Effector CD4-positive, alpha-beta T cell (primary cell): ENCODE results near the gene KIAA1671.

ENCODE experiments used
- DNase-seq: peaks from one replicate; pipeline ENCODE4 v3.0.0-alpha.2; 2020

KIAA1671 gene

DNA sequence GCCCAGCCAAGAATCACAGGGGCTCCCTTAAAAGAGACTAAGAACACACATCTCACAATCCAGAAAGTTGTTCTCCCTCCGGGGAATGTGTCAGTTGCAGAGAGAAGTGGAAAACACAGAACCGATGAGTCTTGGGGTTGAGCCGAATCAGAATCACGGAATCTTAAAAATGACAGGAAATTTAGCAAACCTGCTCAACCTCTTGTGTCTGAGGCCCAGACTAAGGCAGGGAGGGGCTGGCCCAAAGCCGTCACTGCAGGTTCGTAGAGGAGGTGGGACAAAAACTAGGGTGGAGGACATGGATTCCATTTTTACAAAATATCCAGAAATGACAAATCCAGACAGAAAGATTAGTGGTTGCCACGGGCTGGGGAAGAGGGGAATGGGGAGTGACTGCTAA, 63.8 kb downstream of the KIAA1671 start:
- DNase-seq = no peak

DNA sequence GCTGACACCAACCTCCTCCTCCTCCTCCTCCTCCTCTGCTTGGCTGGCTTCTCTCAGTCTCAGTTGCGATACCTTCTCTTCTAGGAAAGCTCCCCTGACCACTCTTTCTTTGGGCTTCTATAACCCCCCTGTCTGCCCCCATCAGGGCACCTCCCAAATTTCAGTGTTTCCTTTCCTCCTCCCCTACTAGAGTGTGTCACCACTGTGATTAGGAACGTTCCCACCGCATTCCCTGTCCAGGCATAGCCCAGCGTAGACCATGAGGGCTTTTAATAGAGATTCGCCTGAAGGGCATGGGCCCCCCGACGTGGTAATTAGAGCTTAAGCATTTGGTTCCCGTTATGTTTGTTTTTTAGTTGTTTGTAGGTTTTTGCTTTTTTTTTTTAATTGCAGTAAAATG, 65.5 kb downstream of the KIAA1671 start:
- no peak for DNase-seq

DNA sequence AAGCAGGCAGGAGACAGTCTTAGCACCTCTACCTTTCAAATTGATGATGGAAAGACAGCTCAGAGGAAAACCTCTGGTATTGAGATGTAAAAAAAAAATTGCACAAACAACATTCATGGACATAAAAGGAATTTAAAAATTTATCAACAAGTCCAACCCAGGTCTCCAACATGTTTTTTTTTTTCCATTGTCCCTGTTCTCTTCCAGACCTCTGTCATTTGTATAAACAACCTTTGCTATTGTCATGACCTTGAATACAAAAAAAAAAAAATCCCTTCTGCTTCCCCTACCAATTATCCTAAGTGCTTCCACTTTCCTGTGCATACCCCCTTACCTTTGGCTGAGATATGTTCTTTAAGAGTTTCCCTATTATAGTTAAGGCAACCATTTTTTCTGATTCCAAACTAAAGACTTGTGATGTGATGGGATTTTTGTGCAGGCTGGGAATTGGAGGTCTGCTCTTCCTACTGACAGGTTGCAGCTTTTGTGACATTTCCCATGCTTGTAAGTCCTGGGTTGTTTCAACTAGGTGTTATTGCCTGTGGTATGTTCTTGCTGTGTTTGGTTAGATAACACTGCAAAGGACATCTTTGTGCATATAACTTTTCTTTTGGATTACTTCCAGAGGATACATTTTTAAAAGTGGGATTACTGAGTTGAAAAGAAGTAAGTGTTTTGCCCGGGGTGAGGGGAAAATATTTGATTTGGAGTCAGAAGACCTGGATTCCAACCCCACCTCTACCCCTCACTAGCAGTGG, 67.1 kb downstream of the KIAA1671 start:
- DNase-seq = no peak

DNA sequence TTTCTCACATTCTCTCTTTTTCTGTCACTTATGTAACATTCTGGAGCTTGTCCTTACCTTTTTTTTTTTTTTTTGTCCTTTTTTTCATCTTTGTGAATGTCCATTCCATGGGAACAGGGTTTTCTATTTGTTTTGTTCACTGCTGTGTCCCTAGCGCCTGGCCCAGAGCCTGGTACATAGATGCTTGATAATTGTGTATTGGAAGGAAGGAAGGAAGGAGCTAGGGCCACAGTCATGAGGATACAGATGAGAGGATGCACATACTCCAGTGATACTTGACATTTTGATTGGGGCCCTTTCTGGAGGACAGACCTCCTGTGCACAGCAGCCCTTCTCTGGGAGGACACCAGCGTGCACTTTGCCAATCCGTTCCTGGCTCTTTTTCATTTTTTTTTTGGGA, 68.9 kb downstream of the KIAA1671 start:
- no peak for DNase-seq

DNA sequence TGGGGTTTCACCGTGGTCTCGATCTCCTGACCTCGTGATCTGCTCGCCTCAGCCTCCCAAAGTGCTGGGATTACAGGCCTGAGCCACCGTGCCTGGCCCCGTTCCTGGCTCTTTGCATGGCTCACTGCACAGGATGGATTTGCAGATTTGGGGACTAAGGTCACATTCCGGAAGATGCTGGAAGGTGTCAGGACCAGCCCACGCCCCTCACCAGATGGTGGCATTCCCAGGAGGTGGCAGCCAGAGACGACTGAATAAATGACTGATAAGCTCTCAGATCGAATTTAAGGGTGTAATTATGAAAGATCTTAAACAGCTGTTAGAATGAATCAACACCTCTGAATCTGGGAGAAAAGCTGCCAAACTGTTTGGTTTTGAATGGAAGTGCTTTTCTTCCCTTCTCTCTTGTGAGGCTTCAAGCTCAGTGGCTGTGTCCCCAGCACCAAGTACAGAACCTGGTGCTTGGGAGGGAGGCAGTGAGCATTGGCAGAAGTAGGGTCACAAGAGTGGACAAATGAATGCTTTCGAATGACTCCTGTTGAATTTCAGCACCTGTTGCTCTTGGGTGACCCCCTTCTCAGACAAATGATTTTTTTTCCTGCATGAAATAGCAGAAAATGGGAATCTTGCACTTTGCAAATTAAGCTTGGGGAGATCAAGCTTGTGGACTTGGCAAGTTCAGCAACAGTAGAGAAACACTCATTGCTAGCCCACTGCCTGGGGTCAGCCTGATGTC, 69.6 kb downstream of the KIAA1671 start:
- no peak for DNase-seq

DNA sequence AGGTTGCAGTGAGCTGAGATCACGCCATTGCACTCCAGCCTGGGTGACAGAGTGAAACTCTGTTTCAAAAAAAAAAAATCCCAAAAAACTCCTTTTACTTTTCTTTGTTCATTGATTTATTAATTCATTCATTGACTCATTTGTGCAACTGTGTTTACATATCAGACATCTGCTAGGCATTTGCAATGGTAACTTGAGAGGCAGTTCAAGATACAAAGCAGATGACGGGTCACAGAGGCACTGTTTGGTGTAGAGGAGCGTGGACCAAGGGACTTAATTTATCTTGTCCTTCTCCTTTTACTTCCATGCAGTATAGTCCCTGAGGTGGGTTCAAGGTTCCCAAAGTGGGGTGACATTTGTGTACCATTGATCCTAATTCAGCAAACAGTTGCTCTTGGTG, 71.4 kb downstream of the KIAA1671 start:
- no peak for DNase-seq

DNA sequence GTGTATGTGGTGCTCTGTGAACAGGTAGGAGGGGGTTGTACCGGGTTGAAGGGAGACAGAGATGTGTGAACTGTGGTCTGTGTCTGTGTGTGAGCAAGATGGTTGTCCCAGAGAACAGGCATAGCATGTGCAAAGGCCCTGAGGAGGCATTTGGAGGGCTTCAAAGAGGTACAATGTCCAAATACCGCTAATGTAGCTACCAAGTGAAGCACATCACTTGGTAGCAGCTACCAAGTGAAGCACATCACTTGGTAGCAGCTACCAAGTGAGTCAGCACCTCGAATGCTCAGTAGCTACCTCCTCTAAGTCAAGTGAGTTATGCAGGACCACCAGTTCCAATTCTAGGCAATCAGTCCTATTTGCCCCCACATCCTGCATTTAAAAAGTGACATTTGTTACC, 72.4 kb downstream of the KIAA1671 start:
- no peak for DNase-seq

DNA sequence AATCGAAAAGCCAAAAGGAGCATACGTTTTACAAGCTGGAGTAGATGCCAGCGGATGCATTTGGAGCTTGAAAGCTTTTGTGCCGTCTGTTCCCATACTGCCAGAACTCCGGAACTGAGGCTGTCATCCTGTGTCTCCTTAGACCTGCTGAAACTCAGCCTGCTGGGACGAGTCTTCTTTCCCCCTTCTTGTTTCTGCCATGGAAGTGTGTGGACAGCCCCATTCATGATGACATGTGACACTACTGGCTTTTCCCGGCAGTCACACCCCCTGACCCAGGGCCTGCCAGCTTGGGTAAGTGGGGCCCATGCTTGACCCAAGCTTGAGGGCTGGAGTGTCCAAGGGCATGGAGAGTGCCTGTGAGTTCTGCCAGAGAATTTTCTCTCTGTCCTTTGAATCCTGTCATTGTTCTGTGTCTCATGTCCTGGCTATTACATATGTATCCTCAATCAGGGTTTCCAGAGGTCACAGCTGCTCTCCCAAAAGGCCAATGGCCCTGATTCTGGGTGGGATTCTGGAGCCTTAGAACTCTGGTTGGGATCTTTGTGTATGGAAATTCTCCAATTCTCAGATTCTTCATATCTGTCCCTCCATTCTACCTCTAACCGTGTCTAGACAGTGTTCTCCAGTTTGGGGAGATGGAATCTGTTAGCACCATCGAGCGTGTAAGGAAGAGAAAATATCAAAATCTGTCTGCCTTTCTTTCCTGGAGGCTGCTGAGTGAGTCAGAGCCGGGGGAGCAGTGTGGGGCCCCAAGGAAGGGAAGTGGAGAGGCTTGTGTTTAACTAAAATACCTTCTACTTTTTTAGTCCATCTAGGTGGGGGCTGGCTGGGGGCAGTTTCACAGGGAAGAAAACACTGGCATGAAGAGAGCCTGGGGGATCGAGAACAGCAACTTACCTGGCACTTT, 73.2 kb downstream of the KIAA1671 start:
- DNase-seq = no peak

DNA sequence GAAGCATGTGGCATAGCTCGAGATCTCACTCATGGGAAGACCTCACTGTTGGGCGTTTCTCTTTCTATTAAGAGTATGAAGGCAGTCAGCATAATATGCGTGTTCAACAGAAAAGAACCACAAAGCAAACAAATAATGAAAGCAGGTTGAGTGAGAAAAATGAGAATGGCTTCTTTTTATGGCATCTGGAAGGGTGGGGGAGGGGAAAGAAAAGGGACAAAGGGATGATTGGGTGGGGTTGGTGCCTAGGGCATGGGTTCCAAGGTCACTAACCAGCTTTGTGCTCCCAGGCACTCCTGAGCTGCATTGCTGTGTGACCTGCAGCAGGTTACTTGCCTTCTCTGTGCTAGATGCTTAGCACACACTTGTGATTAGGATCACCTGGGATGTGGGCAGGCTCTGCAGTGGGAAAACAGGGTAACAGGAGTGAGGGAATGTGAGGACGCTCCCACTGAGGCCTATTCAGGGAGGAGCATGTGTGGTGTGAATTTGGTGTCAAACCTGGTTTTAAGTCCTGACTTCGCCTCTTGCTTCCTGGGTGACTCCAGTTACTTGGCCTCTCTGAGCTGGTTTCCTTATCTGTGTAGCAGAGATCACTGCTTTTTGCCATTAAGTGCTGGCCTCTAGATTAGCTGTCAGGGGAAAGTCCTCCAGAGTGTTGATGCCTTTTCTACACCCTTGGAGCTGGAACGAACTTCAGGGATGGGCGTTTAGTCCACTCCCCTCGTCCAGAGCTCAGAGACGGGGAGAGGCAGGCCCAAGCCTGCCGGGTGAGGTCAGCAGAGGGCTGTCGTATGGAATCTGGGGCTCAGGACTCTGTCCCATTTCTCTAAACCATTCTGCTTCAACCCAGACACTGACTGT, 74.8 kb downstream of the KIAA1671 start:
- DNase-seq = no peak

DNA sequence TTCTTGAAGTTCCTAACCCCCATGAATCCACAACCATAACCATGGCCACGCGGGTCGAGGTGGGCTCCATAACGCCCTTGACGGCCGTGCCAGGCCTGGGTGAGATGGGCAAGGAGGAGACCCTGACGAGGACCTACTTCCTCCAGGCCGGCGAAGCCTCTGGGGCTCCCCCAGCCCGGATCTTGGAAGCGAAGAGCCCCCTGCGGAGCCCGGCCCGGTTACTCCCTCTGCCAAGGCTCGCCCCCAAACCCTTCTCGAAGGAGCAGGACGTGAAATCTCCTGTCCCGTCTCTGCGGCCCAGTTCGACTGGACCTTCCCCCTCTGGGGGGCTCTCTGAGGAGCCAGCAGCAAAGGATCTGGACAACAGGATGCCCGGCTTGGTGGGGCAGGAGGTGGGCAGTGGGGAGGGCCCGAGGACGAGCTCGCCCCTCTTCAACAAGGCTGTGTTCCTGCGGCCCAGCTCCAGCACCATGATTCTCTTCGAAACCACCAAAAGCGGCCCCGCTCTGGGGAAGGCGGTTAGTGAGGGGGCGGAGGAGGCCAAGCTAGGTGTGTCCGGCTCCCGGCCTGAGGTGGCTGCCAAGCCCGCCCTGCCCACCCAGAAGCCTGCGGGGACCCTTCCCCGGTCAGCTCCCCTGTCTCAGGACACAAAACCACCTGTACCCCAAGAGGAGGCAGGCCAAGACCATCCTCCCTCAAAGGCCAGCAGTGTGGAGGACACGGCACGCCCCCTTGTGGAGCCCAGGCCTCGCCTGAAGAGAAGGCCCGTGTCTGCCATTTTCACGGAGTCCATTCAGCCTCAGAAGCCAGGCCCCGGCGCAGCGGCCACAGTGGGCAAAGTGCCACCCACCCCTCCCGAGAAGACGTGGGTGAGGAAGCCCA, 75.7 kb downstream of the KIAA1671 start:
- DNase-seq = no peak

DNA sequence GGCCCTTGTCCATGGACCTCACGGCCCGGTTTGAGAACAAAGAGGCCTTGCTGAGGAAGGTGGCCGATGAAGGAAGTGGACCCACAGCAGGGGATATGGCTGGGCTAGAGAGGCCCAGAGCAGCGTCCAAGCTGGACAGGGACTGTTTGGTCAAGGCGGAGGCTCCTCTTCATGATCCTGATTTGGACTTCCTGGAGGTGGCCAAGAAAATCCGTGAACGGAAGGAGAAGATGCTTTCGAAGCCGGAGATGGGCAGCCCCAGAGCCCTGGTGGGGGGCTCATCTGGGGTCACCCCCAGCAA, 76.3 kb downstream of the KIAA1671 start:
- DNase-seq = no peak

DNA sequence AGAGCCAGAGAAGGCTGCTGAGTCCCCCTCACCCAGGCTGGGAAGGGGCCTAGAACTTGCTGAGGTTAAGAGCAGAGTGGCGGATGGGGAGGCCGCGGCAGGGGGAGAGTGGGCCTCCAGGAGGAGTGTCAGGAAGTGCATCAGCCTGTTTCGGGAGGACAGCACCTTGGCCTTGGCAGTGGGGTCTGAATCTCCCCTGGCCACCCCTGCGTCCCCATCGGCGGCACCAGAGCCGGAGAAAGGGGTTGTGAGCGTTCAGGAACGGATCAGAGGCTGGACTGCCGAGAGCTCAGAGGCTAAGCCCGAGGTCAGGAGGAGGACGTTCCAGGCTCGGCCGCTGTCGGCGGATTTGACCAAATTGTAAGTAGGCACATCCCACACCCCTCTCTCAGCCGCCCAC, 76.7 kb downstream of the KIAA1671 start:
- no peak for DNase-seq

DNA sequence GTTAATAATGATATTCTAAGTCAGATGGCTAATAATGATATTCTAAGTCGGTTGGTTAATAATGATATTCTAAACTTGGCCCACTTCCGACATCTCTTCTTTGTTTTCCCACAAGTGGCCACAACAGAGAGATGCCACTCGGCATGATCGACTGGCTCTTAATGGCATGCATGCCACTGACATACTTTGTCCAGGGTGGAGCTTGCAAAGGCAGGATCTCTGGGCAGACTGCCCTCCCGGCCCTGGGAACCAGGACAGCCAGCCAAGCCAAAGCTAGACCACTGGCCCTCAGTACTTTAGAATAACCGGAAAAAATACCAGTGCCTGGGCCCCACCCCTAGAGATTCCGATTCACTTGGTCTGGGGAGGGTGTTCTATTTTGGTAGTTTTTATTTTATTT, 78.1 kb downstream of the KIAA1671 start:
- DNase-seq = no peak

DNA sequence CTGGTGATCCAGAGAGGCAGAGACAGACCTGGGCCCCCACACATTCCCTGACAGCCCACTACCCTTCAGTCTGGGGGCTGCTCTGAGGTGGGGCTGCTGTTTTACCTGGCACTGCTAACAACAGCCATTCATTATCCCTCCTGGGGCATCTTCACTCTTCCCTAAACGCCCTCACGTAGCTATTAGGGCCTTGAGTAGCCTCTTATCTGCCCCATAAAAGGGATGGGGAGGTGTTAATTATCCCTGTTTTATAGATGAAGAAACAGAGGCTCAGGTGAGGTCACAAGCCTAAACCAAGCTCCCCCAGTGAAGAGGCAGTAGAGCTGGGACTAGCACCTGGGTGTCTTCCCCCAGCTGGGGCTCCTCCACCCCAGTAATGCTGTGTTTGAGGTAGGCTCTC, 79.5 kb downstream of the KIAA1671 start:
- no peak for DNase-seq

DNA sequence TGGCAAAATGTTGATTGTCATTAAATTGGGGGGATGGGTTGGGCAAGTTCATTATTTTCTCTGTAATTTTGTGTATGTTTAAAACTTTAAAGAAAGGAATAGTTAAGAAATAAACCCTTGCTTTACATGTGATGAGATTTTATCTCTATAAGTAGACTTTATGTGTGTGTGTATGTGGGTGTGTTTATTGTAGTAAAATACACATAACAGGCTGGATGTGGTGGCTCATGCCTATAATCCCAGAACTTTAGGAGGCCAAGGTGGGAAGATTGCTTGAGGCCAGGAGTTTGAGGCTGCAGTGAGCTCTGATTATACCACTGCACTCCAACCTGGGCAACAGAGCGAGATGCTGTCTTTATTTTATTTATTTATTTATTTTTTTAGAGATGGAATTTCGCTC, 83.2 kb downstream of the KIAA1671 start:
- no peak for DNase-seq

DNA sequence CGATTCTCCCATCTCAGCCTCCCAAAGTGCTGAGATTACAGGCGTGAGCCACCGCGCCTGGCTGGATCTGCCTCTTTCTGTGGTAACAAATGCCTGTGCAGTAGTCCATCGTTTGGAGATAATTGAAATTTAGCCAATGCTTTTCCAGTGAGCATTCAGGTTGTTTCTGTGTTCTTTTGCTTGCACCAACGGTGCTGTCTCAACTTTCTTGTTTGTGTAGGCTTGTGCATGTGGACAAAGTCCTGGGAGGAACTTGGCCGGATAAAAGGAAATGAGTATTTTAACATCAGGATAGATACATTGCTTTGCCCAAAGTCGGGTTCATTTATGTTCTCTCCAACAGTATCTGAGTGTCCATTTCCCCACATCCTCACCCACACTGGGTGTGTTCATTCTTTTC, 85.7 kb downstream of the KIAA1671 start:
- DNase-seq = no peak

DNA sequence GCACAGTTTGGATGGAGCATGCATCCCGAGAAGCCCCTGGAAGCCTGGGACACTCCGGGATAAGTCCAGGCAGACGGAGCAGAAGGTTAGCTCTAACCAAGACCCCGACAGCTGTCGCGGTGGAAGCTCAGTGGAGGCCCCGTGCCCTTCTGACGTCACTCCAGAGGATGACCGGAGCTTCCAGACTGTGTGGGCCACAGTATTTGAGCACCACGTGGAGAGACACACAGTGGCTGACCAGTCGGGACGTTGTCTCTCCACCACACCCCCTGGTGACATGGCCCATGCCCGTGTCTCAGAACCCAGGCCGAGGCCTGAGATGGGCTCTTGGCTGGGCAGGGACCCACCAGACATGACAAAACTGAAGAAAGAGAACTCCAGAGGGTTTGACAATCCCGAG, 86.3 kb downstream of the KIAA1671 start:
- no peak for DNase-seq

DNA sequence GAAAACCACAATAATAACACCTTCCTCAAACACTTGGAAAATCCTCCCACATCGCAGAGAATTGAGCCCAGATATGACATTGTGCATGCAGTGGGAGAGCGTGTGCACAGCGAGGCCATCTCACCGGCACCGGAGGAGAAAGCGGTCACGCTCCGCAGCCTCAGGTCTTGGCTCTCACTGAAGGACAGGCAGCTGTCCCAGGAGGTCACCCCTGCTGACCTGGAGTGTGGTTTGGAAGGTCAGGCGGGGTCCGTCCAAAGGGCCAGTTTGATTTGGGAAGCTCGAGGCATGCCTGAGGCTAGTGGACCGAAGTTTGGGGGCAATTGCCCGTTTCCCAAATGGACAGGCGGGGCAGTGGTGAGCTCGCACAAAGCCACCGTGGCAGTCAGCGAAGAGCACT, 86.7 kb downstream of the KIAA1671 start:
- no peak for DNase-seq

DNA sequence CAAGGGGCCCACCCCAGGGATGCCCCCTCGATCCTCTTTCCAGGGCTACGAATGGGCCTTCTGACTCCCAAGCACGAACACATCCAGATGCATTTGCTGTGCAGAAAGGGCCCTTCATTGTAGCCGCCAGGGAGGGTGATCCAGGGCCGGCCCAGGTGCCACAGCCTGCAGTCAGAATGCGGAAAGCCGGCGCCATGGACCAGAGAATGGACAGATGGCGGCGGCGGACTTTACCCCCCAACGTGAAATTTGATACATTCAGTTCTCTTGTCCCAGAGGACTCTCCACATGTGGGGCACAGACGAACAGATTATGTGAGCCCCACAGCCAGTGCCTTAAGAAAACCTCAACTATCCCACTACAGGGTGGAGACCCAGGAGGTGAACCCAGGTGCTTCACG, 87.2 kb downstream of the KIAA1671 start:
- DNase-seq = no peak

DNA sequence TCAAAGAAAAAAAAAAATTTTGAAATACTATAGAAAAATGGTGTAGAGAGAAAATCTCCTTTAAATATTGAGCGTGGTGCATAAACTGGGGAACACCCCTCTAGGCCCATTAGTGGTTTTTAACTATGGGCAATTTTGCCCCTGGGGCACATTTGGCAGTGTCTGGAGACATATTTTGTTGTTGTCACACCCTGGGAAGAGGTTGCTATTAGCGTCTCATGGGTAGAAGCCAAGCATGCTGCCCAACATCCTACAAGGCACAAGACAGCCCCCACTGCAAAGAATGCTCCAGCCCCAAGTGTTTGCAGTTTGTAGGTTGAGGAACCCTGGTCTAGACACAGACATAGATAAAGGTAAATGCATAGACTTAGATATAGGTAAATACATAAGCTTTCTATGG, 92.6 kb downstream of the KIAA1671 start:
- no peak for DNase-seq

DNA sequence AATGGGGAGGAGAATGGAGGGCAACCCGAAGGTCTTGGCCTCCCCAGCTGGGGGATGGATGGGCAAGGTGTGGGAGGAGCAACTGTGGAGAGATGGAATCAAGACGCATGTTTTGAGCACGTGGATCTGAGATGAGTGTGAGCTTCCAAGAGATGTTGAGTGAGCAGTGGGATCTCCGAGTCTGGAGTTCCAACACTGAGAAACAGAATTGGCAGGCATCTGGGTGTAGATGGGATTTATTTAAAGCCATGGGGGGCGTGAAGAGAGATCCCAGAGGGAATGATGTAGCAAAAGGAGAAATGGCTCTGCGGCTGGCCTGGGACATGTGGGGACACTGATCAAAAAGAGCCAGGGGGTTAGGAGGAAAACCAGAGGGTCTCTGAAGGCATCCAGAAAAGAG, 95.6 kb downstream of the KIAA1671 start:
- DNase-seq = no peak
